Right lobe of liver (tissue), 4 donors: ENCODE data around the gene ARHGAP32.

Experiments
- CTCF ChIP-seq, 4 donors: fragments of 200-600 bp in 3 of 4; fragments of 450-650 bp in 1 of 4; IDR thresholded peaks; one replicate each; pipeline versions ENCODE4 v1.5.1 to v1.8.0; 2016 to 2022; ENCODE audit warnings: antibody characterized with exemption in 4 of 4, mild to moderate bottlenecking in 2 of 4
- POLR2A ChIP-seq: fragments of 450-650 bp; IDR thresholded peaks from one replicate; pipeline ENCODE4 v1.6.1; 2017; ENCODE audit warnings: antibody characterized with exemption, mild to moderate bottlenecking
- donor health status: DM: no; HTN: no; CAD: no.
- donor health status: DM: no; HTN: no; CAD: no.
- donor health status: DM: no; HTN: yes; CAD: no.

GRCh38 chr11:128931066-128931465 is 261.1 kb downstream of the ARHGAP32 start:
- TF ChIP-seq CTCF (IDR thresholded peaks at IDR 0.05) (no peak), POLR2A (no peak)
